Fibroblast of lung (primary cell): ENCODE data around the gene AASS.

ENCODE experiments used
- CTCF ChIP-seq, 2 donors: IDR thresholded peaks in 1 of 2; conservative IDR thresholded peaks in 1 of 2; 1 replicate in 1 of 2; 2 replicates in 1 of 2; pipeline ENCODE4 v1.5.1; 2011 to 2012; ENCODE audit warnings: low read length in 2 of 2, control low read depth in 1 of 2, inconsistent platforms in 1 of 2, low read depth in 1 of 2, mild to moderate bottlenecking in 1 of 2
- EZH2 ChIP-seq: IDR thresholded peaks from 2 replicates; pipeline ENCODE4 v1.5.1; 2012; ENCODE audit warnings: low read length, control low read depth, mild to moderate bottlenecking; ENCODE audit errors: missing control alignments

GRCh38 chr7:122063146-122063545 lies 80.9 kb downstream of the AASS start:
- no peak for TF ChIP-seq CTCF (conservative IDR thresholded peaks at IDR 0.05 in 1 of 2, IDR thresholded peaks at IDR 0.05 in 1 of 2; ENCODE audit: low read depth in 1 of 2, low read length in 2 of 2)
- TF ChIP-seq EZH2, result no peak
